Measurements from ENCODE around the gene KCNH1. TPM values are rescaled to one million over a fixed set of nuclear protein-coding genes. Genes with fewer than 3 reads are reported as not detected.

The KCNH1 gene
- total RNA-seq, 3 donors from 2014 or later, result 0.81 to 1.7 (median 1.2) TPM

- Histone ChIP-seq H3K36me3 (ENCODE audit: low read depth) (no peaks in the 10 kb centered on the region), H3K4me1 (ENCODE audit: low read depth) (no peaks in the 10 kb centered on the region), H3K4me3 (no peak overlapping the region), H3K9me3 (no peaks in the 10 kb centered on the region)
- intact Hi-C loops (cut with DNase I, micrococcal nuclease), result no loop called here
- DNase-seq (no peak), ATAC-seq (no peak)
- TF ChIP-seq, protein P1, sequence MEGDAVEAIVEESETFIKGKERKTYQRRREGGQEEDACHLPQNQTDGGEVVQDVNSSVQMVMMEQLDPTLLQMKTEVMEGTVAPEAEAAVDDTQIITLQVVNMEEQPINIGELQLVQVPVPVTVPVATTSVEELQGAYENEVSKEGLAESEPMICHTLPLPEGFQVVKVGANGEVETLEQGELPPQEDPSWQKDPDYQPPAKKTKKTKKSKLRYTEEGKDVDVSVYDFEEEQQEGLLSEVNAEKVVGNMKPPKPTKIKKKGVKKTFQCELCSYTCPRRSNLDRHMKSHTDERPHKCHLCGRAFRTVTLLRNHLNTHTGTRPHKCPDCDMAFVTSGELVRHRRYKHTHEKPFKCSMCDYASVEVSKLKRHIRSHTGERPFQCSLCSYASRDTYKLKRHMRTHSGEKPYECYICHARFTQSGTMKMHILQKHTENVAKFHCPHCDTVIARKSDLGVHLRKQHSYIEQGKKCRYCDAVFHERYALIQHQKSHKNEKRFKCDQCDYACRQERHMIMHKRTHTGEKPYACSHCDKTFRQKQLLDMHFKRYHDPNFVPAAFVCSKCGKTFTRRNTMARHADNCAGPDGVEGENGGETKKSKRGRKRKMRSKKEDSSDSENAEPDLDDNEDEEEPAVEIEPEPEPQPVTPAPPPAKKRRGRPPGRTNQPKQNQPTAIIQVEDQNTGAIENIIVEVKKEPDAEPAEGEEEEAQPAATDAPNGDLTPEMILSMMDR (IDR thresholded peaks at IDR 0.05), result no peak
Measured at GRCh38 chr1:211033921-211034525, 99.9 kb downstream of the KCNH1 start.

- Histone ChIP-seq H3K9me3 (no peaks in the 10 kb centered on the region), H3K36me3 (ENCODE audit: low read depth) (no peaks in the 10 kb centered on the region), H3K4me1 (ENCODE audit: low read depth) (no peaks in the 10 kb centered on the region), H3K4me3 (no peak overlapping the region)
- intact Hi-C loops (cut with DNase I, micrococcal nuclease), result no loop called here
- TF ChIP-seq, protein P1 (IDR thresholded peaks at IDR 0.05), result no peak
- no peak for DNase-seq
- ATAC-seq, result no peak
Measured at GRCh38 chr1:211024901-211025300, 109.0 kb downstream of the KCNH1 start.

- DNase-seq, result no peak
- TF ChIP-seq, protein P1 (IDR thresholded peaks at IDR 0.05), result no peak
- H3K4me1 ChIP-seq (ENCODE audit: low read depth), result no peaks in the 10 kb centered on the region
- intact Hi-C loops (cut with DNase I, micrococcal nuclease), result no loop called here
- H3K9me3 ChIP-seq, result no peaks in the 10 kb centered on the region
- H3K36me3 ChIP-seq (ENCODE audit: low read depth), result no peaks in the 10 kb centered on the region
- ATAC-seq, result no peak
- H3K4me3 ChIP-seq, result no peak overlapping the region
Measured at GRCh38 chr1:211019266-211019665, 114.7 kb downstream of the KCNH1 start.

GRCh38 chr1:211018690-211019089, 115.3 kb downstream of the KCNH1 start:
- H3K4me1 ChIP-seq (ENCODE audit: low read depth), result no peaks in the 10 kb centered on the region
- H3K4me3 ChIP-seq, result no peak overlapping the region
- intact Hi-C loops (cut with DNase I, micrococcal nuclease), result no loop called here
- no peaks in the 10 kb centered on the region for H3K9me3 ChIP-seq
- no peak for DNase-seq
- TF ChIP-seq, protein P1 (IDR thresholded peaks at IDR 0.05), result no peak
- no peak for ATAC-seq
- no peaks in the 10 kb centered on the region for H3K36me3 ChIP-seq (ENCODE audit: low read depth)

- TF ChIP-seq, protein P1 (IDR thresholded peaks at IDR 0.05), result no peak
- H3K36me3 ChIP-seq (ENCODE audit: low read depth), result no peaks in the 10 kb centered on the region
- H3K9me3 ChIP-seq, result no peaks in the 10 kb centered on the region
- ATAC-seq (no peak), DNase-seq (no peak)
- H3K4me3 ChIP-seq, result no peak overlapping the region
- H3K4me1 ChIP-seq (ENCODE audit: low read depth), result no peaks in the 10 kb centered on the region
- intact Hi-C loops (cut with DNase I, micrococcal nuclease), result no loop called here
Measured at GRCh38 chr1:211017075-211017718, 116.8 kb downstream of the KCNH1 start.

Measured in mucosa of descending colon (tissue), 3 donors.